ENCODE measurements around the gene UCKL1.
"Not testable (repeated sequence)": the region's sequence is repeated elsewhere in the genome, so short reads cannot be mapped to it uniquely, and the experiment has no call there.

The UCKL1 gene

DNA sequence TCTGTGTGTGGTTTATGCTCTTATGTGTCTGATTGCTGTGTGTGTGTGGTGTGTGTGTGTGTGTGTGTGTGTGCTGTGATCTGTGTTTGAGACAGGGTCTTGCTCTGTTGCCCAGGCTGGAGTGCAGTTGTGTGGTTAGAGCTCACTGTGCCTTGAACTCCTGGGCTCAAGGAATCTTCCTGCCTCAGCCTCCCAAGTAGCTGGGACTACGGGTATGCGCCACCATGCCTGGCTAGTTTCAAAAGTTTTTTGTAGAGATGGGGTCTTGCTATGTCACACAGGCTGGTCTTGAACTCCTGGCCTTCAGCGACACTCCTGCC lies 16.9 kb upstream of the UCKL1 start:
- Histone ChIP-seq H3K4me3 (ENCODE audit: low read depth in 1 of 5, low read length in 5 of 5) (peak overlapping the region in 2 of 5 donors; percentile 56 to 64), H3K9me3 (ENCODE audit: control insufficient read depth in 5 of 5, low read length in 5 of 5) (no peaks in the 10 kb centered on the region), H3K4me1 (ENCODE audit: control insufficient read depth in 5 of 5, insufficient read depth in 5 of 5, low read length in 5 of 5) (peaks cover 8 to 43% (median 28%) of the 10 kb centered on the region in 5 donors), H3K27ac (ENCODE audit: low read depth, low read length) (peak overlapping the region; percentile 50), H3K36me3 (ENCODE audit: control insufficient read depth in 5 of 5, insufficient read depth in 5 of 5, low read length in 5 of 5) (no peaks in the 10 kb centered on the region), H3K27me3 (ENCODE audit: control insufficient read depth in 5 of 5, insufficient read depth in 4 of 5, low read length in 5 of 5) (peaks cover 0 to 3% (median 0%) of the 10 kb centered on the region in 5 donors), H3K9ac (ENCODE audit: low read length in 5 of 5) (no peak overlapping the region)

DNA sequence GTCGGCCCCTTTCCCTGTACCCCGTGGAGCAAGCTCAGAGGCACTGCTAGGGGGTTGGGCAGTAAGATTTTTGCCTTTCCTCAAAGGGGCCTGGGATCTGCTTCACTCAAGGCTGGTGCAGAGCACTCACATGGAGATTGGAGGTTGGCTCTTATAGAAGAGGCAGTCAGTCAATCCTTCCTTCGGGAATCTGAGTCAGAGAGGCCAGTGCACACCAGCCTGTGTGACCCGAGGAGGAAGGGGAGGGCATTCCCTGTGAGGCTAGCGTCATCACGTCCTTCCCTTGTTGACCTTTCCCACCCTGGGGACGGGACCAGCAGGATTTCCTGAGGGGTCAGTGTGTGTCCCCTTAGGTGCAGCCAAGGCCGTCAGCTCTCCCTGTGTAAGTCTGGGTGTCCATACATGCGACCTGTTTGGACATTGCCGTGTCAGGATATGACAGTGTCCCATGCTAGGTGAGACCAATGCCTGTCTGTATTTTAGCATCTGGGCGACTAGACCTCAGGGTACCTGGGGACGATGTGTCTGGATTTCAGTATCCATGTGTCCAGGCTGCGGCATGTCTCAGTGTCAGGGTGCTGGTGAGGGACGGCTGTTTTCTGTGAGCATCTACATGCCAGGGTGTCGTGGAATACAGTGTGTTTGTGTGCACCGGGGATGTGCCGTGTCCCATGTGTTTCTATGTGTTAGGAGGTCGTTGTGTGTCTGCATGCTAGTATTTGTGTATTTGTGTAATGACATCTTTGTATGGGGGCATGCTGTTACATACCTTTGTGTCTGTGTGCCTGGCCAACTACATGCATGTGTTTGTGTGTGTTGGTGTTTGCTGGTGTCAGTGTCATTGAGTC lies 16.3 kb upstream of the UCKL1 start:
- H3K9ac ChIP-seq (ENCODE audit: low read length in 5 of 5), result no peak overlapping the region
- H3K9me3 ChIP-seq (ENCODE audit: control insufficient read depth in 5 of 5, low read length in 5 of 5), result no peaks in the 10 kb centered on the region
- peak overlapping the region; percentile 32 for H3K27ac ChIP-seq (ENCODE audit: low read depth, low read length)
- peaks cover 8 to 44% (median 32%) of the 10 kb centered on the region in 5 donors for H3K4me1 ChIP-seq (ENCODE audit: control insufficient read depth in 5 of 5, insufficient read depth in 5 of 5, low read length in 5 of 5)
- H3K27me3 ChIP-seq (ENCODE audit: control insufficient read depth in 5 of 5, insufficient read depth in 4 of 5, low read length in 5 of 5), result peaks cover 0 to 3% (median 0%) of the 10 kb centered on the region in 5 donors
- no peak overlapping the region for H3K4me3 ChIP-seq (ENCODE audit: low read depth in 1 of 5, low read length in 5 of 5)
- peaks cover 0 to 3% (median 0%) of the 10 kb centered on the region in 5 donors for H3K36me3 ChIP-seq (ENCODE audit: control insufficient read depth in 5 of 5, insufficient read depth in 5 of 5, low read length in 5 of 5)

DNA sequence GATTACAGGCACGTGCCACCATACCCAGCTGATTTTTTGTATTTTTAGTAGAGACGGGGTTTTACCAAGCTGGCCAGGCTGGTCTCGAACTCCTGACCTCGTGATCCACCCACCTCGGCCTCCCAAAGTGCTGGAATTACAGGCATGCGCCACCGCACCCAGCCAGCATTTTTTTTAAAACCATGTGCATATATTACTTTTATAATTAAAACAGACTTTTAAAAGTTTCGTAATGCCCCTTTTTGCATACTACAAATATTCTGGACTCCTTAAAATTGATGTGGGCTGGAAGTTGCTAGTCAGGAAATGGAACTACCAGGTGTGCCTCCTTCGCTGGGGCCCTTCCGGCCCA lies 15.7 kb upstream of the UCKL1 start:
- H3K27ac ChIP-seq (ENCODE audit: low read depth, low read length), result not testable (repeated sequence)
- peaks cover 5 to 44% (median 32%) of the 10 kb centered on the region in 5 donors for H3K4me1 ChIP-seq (ENCODE audit: control insufficient read depth in 5 of 5, insufficient read depth in 5 of 5, low read length in 5 of 5)

DNA sequence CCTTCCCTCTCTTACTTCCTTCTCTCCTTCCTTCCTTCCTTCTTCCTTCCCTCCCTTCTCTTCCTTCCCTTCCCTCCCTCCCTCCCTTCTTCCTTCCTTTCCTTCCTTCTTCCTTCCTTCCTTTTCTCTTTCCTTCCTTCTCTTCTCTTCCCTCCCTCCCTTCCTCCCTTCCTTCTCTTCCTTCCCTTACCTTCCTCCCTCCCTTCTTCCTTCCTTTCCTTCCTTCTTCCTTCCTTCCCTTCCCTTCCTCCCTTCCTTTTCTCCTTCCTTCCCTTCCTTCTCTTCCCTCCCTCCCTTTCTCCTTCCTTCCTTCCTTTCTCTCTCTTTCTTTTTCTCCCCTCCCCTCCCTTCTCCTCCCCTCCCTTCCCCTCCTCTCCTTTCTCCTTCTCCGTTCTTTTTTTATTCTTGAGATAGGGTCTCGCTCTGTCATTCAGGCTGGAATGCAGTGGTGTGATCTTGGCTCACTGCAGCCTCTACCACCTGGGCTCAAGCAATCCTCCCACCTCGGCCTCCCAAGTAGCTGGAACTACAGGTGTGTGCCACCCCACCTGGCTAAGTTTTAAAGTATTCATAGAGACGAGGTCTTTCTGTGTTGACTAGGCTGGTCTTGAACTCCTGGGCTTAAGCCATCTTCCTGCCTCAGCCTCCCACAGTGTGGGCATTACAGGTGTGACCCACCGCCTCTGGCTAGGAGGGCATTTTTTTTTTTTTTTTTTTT lies 14.7 kb upstream of the UCKL1 start:
- H3K9ac ChIP-seq (ENCODE audit: low read length in 5 of 5), result no peak overlapping the region

More for the DNA sequence above, 15.7 kb upstream of the UCKL1 start:
- not testable (repeated sequence) for H3K4me3 ChIP-seq (ENCODE audit: low read depth in 1 of 5, low read length in 5 of 5); H3K9ac ChIP-seq (ENCODE audit: low read length in 5 of 5); H3K9me3 ChIP-seq (ENCODE audit: control insufficient read depth in 5 of 5, low read length in 5 of 5); H3K27me3 ChIP-seq (ENCODE audit: control insufficient read depth in 5 of 5, insufficient read depth in 4 of 5, low read length in 5 of 5); H3K36me3 ChIP-seq (ENCODE audit: control insufficient read depth in 5 of 5, insufficient read depth in 5 of 5, low read length in 5 of 5)

DNA sequence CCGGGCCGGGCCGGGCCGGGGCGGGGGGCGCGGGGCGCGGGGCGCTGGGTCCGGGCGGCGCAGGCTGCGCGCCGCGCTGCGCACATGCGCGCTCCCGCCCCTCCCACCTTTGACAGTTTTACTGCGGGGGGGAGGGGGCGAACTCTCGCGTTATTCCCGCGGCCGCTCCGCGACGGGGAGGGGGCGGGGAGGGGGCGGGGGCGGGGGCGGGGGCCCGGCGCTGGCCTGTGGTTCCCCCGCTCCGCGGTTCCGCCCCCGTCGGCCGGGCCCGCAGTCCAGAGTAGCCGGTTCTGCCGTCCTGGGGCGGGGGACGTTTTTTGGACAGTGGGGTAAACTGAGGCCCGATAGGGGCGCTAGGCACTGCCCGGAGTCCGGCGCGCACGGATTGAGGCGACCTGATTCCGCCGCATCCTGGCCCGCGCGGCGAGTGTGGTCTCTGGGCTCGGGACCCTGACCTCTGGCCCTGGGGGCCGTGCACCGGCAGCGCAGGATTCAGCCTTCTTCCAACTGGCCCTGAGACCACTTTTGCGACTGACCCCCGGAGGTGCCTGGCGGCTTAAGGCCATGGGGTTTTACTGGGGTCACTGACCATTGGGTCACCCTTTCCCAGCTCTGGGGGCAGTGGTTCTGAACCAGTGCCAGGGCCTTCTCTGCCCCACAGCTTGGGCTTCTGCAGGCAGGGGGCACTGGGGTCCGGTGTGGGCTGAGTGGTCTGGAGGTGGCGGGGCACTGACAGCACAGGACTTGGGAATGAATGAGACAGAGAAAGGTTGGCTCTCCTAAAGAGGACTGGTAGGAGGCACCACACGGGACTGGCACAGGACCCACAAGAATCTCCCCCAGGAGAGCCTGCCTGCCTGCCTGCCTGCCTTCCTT lies 13.9 kb upstream of the UCKL1 start, which contains the start of gene ZNF512B:
ZNF512B (minus strand) TSS at position 93 of the 876 bp plus-strand sequence. CDS start 1,980 bp downstream, outside the sequence.
- H3K4me1 ChIP-seq (ENCODE audit: control insufficient read depth in 5 of 5, insufficient read depth in 5 of 5, low read length in 5 of 5), result peaks cover 5 to 44% (median 32%) of the 10 kb centered on the region in 5 donors
- peak within 1 kb of the TSS; percentile 59 to 73 (median 64) for H3K4me3 ChIP-seq (ENCODE audit: low read depth in 1 of 5, low read length in 5 of 5)
- H3K27ac ChIP-seq (ENCODE audit: low read depth, low read length), result peak within 1 kb of the TSS; percentile 57
- peak within 1 kb of the TSS in 4 of 5 donors; percentile 77 to 89 (median 86) for H3K9ac ChIP-seq (ENCODE audit: low read length in 5 of 5)
- no peaks in the 10 kb centered on the region for H3K9me3 ChIP-seq (ENCODE audit: control insufficient read depth in 5 of 5, low read length in 5 of 5)
- H3K36me3 ChIP-seq (ENCODE audit: control insufficient read depth in 5 of 5, insufficient read depth in 5 of 5, low read length in 5 of 5), result peaks cover 0 to 20% (median 14%) of the 10 kb centered on the region in 5 donors
- no peaks in the 10 kb centered on the region for H3K27me3 ChIP-seq (ENCODE audit: control insufficient read depth in 5 of 5, insufficient read depth in 4 of 5, low read length in 5 of 5)

More for the DNA sequence above, 14.7 kb upstream of the UCKL1 start:
- H3K27me3 ChIP-seq (ENCODE audit: control insufficient read depth in 5 of 5, insufficient read depth in 4 of 5, low read length in 5 of 5), result no peaks in the 10 kb centered on the region
- H3K27ac ChIP-seq (ENCODE audit: low read depth, low read length), result peak overlapping the region; percentile 57
- H3K9me3 ChIP-seq (ENCODE audit: control insufficient read depth in 5 of 5, low read length in 5 of 5), result no peaks in the 10 kb centered on the region
- H3K4me1 ChIP-seq (ENCODE audit: control insufficient read depth in 5 of 5, insufficient read depth in 5 of 5, low read length in 5 of 5), result peaks cover 5 to 44% (median 32%) of the 10 kb centered on the region in 5 donors
- H3K4me3 ChIP-seq (ENCODE audit: low read depth in 1 of 5, low read length in 5 of 5), result no peak overlapping the region
- peaks cover 0 to 19% (median 14%) of the 10 kb centered on the region in 5 donors for H3K36me3 ChIP-seq (ENCODE audit: control insufficient read depth in 5 of 5, insufficient read depth in 5 of 5, low read length in 5 of 5)

DNA sequence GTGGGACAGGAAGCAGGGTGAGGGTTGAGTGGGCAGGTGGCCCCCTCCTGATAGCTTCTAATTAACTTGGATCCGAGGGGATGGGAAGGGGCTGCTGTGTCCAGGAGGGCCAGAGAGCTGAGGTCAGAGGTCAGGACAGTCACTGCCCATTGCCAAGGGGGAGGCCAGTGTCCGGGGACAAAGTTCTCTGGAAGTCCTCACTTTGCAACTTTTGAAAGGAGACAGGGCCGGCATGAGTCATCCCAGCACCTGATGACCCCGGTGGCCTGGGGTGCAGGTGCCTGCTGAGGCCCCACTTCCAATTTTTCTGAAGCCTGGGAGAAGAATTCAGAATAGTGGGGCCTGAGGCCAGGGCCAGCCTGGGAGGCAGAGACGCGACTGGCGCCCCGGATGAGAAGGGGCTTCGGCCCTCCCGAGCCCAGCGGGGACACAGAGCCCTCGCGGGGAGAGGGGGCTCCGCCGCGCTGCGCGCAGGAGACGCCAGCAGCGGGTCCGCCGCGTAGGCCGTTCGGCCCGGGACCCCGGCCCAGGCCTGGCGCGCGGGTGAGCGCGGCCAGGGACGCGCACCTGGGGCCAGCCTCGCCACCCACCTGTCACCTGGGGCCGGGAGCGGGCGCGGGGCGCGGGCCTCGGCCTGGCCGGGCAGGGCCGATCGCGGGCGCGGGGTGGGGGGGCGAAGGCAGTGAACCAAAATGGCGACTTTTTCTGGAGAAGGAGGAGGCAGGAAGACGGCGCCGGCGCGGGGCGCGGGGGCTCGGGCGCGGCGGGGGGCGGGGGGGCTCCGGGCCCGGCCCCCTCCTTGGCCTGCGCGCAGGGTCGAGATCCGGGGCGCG lies 12.9 kb upstream of the UCKL1 start:
- Histone ChIP-seq H3K4me1 (ENCODE audit: control insufficient read depth in 5 of 5, insufficient read depth in 5 of 5, low read length in 5 of 5) (peaks cover 5 to 43% (median 32%) of the 10 kb centered on the region in 5 donors), H3K4me3 (ENCODE audit: low read depth in 1 of 5, low read length in 5 of 5) (peak overlapping the region; percentile 59 to 73 (median 62)), H3K9ac (ENCODE audit: low read length in 5 of 5) (peak overlapping the region in 4 of 5 donors; percentile 77 to 89 (median 85)), H3K27ac (ENCODE audit: low read depth, low read length) (peak overlapping the region; percentile 41), H3K9me3 (ENCODE audit: control insufficient read depth in 5 of 5, low read length in 5 of 5) (no peaks in the 10 kb centered on the region), H3K27me3 (ENCODE audit: control insufficient read depth in 5 of 5, insufficient read depth in 4 of 5, low read length in 5 of 5) (no peaks in the 10 kb centered on the region), H3K36me3 (ENCODE audit: control insufficient read depth in 5 of 5, insufficient read depth in 5 of 5, low read length in 5 of 5) (peaks cover 0 to 24% (median 18%) of the 10 kb centered on the region in 5 donors)

DNA sequence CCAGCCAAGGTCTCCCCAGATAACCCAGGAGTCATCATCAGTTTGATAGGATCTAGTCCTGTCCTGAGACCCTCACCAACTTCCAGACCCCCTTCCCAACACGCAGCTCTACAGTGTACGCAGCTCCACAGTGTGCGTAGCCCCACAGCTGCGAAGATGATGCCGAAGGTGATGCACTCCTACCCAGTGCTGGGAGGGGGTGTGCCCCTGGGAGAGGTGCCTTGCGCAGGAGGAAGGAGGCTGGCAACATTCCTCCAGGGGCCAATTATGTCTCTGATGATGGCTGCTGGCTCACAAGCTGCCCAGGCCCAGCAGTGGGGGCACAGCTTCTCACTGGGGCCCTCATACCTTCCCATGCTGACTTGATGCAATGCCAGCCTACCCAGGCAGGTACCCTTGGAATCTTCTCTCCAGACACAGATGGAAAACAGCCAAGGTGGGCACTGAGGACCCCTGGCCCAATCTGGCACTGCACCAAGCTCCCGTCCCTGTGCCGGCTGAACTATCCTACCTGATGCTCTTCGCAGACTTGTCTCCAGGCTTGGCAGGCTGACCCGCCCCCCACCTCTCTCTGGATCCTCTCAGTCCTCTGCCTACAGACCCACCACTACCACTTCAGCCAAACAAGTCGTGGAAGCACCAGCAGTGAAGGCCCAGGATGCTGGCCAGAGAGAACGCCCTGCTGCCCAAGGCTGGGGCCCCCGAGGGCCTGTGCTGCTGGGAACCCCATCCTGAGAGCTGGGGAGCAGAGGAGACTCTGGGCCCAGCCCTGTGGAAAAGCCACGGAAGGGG lies 12.1 kb upstream of the UCKL1 start:
- H3K9me3 ChIP-seq (ENCODE audit: control insufficient read depth in 5 of 5, low read length in 5 of 5), result no peaks in the 10 kb centered on the region
- peaks cover 3 to 35% (median 23%) of the 10 kb centered on the region in 5 donors for H3K4me1 ChIP-seq (ENCODE audit: control insufficient read depth in 5 of 5, insufficient read depth in 5 of 5, low read length in 5 of 5)
- H3K36me3 ChIP-seq (ENCODE audit: control insufficient read depth in 5 of 5, insufficient read depth in 5 of 5, low read length in 5 of 5), result peaks cover 0 to 32% (median 27%) of the 10 kb centered on the region in 5 donors
- peak overlapping the region; percentile 41 for H3K27ac ChIP-seq (ENCODE audit: low read depth, low read length)
- peak overlapping the region in 4 of 5 donors; percentile 77 to 89 (median 85) for H3K9ac ChIP-seq (ENCODE audit: low read length in 5 of 5)
- peak overlapping the region; percentile 59 to 73 (median 62) for H3K4me3 ChIP-seq (ENCODE audit: low read depth in 1 of 5, low read length in 5 of 5)
- no peaks in the 10 kb centered on the region for H3K27me3 ChIP-seq (ENCODE audit: control insufficient read depth in 5 of 5, insufficient read depth in 4 of 5, low read length in 5 of 5)

DNA sequence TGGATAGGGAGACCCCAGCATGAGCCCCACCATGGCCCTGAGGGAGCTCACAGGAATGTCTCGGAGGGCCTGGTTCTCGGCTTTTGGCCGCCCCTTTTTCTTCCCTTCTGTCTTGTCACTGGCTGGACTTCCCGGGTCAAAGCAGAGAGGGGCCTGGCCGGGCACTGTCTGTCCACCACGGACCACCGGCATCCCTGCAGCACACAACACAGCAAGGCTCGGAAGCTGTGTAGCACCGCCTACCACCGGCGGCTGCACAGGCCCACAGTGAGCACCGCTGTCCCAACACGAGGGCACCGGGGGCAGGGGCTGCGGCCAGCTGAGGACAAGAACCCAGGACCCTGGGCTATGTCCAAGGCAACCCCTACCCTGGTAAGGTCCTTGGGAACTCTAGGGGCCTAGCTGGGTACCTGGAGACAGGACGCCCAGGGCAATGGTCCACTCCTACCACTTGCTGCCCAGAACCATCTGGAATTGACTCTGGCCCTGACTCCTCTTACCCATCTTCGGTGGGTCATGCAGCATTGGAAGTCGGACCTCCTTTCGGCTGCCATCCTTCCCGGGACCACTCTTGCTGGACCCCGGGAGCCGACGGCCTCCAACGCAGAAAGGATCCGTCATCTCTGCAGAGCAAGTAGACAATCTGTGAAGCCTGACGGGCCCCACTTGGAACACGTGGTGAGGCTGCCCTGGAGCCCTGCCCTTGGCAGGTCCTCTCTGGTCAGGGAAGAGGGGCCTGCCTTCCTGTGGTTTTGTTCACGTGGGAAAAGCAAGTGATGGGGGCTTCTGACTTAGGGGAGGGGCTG lies 11.3 kb upstream of the UCKL1 start:
- no peaks in the 10 kb centered on the region for H3K27me3 ChIP-seq (ENCODE audit: control insufficient read depth in 5 of 5, insufficient read depth in 4 of 5, low read length in 5 of 5)
- H3K9me3 ChIP-seq (ENCODE audit: control insufficient read depth in 5 of 5, low read length in 5 of 5), result no peaks in the 10 kb centered on the region
- no peak overlapping the region for H3K9ac ChIP-seq (ENCODE audit: low read length in 5 of 5)
- H3K4me1 ChIP-seq (ENCODE audit: control insufficient read depth in 5 of 5, insufficient read depth in 5 of 5, low read length in 5 of 5), result peaks cover 3 to 27% (median 22%) of the 10 kb centered on the region in 5 donors
- H3K36me3 ChIP-seq (ENCODE audit: control insufficient read depth in 5 of 5, insufficient read depth in 5 of 5, low read length in 5 of 5), result peaks cover 0 to 40% (median 35%) of the 10 kb centered on the region in 5 donors
- no peak overlapping the region for H3K27ac ChIP-seq (ENCODE audit: low read depth, low read length)
- H3K4me3 ChIP-seq (ENCODE audit: low read depth in 1 of 5, low read length in 5 of 5), result no peak overlapping the region

All from subcutaneous abdominal adipose tissue (tissue), 5 donors.